GM21576 (cell line): ENCODE results near the gene CDH23.

Source experiments
- ATAC-seq: cut with Tn5 transposase; IDR thresholded peaks from one replicate; pipeline ENCODE4 v1.9.1; 2021; ENCODE audit warnings: mild to moderate bottlenecking, moderate library complexity; ENCODE audit not compliant: unreplicated experiment

The CDH23 gene

DNA sequence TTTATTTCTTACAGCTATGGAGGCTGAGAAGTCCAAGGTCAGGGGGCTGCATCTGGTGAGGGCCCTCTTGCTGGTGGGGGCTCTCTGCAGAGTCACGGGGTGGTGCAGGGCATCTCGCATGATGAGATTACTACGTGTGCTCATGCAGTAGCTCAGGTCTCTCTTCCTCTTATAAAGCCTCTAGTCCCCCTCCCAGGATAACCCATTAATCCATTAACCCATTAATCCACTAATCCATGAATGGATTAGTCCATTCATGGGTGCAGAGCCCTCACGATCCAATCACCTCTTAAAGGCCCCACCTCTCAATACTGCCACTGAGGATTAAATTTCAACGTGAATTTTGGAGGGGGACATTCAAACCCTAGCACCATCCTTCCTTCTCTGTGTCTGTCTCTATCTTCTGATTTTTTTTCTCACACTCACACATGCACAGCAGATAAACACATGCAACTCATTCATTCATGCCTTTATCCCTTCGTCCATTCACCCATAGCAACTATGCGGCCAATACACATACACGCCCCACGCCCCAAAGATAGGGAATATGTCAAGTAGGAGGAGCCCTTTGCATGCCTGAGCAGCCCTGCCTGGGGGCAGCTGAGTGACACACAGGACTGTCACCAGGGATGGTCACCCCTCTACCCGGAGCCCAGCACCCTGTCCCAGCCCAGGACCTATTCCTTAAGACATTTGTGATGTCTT lies 236.3 kb downstream of the CDH23 start:
- no peak for ATAC-seq

DNA sequence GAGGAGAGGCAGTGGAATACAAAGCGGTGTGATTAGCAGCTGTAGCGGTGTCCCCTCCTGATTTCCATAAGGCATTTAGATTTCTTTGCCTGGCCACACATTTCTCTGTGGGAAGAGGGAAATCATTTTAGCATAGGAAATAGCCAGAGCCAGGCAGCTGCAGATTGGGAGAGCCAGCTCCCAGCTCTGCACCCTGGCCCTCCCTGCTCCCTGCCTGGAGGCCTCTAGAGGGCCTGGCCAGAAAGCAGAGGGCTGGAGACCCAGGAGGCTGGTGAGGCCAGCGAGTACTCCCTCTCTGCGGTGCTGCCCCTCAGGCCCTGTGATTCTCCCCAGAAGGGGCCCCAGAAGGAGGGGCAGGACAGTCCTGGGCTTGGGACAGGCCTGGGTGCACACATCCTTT lies 237.2 kb downstream of the CDH23 start:
- ATAC-seq, result no peak

DNA sequence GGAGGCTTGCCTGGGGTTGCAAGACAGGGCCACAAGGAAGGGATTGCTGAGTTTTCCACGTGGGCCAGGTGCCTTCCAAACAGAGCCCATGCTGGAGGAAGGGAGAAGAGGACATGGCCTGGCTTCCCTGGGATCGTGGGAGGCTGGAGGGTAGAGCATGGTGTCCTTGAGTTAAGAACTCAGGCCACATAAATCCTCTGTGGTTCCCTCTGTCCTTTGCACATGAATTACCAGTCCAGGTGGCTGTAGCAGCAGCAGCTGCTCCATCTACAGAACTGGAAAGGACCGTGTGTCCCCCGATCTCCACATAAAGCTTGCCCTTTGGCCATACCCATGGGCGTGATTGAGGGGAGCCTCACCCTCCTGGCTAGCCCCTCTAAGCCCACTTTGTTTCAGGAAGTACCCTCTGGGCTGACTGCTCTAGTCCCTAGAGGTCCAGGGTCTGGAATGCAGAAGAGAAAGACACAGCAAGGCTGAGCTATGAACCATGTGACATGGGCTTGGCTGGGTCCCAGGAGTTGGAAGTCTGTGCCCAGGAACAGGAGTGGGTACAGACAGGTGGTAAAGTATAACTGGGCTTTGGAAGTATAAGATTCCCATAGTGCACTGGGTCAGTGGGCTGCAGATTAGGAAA lies 237.9 kb downstream of the CDH23 start:
- ATAC-seq, result no peak

DNA sequence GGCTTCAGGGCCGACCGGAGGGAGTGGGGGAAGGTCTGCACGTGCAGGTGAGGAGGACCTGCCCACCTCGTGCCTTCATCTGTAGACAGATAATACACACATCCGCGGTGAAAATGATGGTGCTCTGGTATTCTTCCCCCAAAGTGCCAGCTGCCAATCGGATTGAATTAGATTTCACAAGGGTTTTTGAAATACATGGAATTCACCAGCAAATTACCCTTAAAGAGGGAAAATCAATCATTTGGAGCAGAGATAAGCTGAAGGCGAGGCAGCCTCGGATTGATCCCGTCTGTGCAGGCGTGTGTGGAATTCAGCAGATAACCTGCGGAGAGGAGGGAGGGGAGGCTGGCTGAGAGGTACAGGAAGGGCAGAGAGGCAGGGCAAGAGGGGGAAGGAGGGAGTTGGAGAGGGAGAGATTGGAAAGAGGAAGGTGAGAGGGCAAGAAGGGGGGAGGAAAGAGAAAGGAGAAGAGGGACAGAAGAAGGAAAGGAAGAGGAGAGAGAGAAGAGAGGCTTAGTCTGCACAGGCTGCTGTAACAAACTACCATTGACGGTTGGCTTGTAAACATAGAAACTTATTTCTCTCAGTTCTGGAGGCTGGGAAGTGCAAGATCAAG lies 238.6 kb downstream of the CDH23 start:
- no peak for ATAC-seq

DNA sequence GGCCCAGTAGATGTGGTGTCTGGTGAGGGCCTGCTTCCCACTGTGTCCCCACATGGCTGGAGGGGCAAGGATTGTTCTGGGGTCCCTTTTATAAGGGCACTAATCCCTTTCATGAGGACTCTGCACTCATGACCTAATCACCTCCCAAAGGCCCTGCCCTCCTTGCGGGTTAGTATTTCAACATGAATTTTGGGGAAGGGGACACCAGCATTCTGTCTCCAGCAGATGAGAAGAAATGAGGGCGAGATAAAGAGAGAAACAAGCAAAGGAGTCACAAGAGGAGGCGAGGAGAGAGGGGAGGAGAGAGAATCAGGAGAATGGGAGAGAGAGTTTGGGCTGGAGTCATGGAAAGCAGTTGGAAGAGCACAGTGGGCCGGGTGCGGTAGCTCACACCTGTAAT lies 239.1 kb downstream of the CDH23 start:
- no peak for ATAC-seq

DNA sequence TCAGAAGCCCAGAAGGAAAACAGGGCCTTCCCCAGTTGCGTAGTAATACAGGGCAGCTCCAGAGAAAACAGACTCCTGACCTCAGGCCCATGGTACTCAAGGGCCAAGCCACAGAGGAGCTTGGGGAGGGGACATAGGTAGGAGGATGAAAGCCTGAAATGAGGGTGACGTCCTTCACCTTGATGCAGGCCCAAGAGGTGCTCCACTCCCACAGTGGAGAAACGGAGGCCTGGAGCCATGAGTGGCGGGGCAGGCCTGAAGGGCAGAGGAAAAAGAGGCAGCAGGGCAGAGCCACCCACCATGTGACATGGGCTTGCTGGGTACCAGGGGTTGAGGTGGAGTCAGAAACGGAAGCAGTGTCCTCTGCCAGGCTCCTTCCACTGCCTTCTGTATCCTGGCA lies 239.9 kb downstream of the CDH23 start:
- no peak for ATAC-seq

DNA sequence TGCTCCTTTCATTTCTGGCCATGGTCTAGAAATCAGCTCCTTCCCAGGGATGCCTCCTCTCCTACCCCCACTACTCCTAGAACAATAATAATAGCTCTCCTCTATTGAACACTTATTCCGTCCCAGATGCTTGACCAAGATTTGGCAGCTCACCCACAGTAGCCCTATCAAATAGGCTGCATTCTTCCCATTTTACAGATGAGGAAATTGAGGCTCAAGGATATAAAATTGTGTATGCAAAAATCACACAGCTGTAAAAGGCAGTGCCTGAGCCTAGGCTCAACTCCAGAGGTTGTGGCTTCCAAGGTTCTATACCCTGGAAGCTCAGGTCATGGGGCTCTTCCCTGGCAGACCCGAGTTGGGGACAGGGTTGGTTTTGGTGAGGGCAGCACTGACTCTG lies 240.6 kb downstream of the CDH23 start:
- no peak for ATAC-seq

DNA sequence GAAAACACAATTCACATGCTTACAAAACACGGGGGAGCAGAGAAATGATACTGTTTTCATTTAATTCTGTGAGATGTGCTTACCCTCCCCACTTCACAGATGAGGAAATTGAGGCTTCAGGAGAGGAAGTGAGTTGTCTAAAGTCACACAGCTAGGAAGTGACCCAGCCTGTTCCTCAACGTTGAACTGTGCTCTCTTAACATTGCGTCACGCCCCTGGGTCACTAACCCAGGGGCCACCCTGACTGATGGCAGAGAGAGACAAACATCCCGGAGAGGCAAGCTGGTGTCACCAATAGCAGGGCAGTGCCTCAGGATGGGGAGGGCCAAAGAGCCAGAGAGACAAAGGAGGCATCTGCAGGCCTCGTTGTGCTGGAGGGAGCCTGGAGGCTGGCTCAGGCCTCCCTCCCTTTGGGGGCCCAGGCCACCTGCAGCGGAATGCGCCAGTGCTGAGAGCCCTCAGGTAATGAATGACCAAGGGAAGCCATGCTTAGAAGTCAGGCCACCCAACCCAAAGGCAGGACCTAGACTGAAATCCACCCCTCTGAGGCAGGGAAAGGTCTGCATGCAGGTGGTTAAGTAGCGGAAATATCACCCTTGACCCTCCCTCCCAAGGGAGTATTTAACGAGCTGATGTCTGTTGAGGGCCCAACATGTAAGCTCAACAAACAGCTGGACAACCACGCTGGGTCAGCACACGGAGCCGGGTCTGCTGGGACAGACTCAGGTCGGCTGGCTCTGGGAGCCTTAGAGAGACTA lies 241.5 kb downstream of the CDH23 start:
- ATAC-seq, result no peak

DNA sequence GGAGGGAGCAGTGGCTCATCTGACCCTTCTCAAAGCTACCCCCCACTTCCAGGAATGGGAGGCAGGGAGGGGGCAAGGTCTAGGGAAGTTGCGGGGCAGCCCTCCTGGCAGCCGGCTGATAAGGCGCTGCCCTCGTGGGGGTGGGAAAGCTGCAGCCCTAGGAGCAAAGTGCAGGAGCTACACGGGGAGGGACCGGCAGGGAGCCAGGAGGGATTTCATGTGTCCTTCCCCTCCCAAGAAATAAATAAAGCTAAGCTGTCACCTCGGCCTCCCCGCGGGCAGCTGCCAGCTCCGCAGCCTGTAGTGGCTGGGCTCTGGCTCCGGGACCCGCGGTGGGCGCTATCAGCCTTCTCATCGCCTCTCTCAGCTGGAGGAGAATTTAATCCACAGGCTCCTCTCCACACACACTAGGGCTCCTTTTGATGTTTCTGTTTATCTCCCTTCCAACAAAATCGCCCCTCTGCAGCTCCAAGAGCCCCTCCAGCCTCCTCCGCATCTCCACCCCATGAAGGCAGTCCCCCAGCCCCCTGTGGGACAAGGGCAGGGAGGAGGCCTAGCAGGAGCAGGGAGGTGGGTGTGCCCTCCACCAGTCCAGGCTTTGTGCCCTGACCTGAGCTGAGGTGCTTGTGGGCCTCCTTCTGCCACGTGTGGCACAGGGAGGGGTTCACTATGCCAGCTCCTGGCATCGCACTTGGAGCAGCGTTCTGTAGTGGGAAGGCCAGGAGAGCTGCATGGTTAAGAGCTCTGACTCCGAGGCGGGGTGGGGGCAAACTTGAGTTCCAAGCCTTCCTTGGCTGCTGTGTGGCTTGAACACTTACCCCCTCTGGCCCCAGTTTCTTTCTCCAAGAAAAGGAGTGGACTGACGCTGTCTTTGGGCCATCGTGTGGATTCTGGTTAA lies 242.4 kb downstream of the CDH23 start:
- ATAC-seq, result no peak

DNA sequence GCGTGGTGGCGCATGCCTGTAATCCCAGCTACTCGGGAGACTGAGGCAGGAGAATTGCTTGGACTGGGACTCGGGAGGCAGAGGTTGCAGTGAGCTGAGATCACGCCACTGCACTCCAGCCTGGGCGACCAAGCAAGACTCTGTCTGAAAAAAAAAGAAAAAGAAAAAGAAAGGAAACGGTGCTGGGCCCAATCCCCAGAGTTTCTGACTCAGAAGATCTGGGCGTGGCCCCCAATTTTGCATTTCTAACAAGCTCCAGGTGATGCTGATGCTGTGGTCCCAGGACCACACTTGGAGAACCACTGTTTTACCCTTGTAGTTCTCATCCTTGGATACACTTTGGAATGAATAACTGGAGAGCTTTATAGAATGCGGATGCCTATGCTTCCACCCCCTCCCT lies 243.9 kb downstream of the CDH23 start:
- ATAC-seq, result no peak

DNA sequence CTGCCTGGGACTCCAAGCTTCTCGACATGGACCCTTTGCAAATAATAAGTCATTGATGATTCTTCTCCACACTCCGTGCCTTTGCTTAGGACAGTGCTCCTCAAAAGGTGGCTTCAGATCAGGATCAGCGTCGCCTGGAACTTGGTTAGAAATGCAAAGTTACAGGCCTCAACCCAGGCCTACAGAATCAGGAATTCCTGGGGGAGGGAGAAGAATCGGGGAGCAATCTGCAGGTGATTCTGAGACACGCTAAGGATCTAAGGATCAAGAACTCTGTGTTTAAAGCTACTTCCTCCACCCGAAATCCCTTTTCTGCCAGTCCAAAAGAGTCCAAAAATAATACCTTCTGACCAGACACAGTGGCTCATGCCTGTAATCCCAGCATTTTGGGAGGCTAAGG lies 244.7 kb downstream of the CDH23 start:
- no peak for ATAC-seq

DNA sequence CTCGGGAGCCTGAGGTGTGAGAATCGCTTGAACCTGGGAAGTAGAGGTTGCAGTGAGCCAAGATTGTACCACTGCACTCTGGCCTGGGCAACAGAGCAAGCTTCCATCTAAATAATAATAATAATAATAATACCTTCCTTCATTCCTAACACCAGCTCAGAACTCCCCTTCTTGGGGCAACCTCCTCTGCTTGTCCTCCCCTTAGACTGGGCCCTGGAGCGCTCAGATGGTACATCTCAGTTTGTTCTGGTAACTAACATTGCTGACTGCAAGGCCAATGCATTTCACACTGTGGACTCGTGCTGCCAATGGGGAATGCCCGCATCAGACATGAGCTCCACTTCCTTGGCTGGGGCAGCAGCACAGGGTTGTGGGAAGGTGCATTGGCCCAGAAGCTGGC lies 245.3 kb downstream of the CDH23 start:
- no peak for ATAC-seq

DNA sequence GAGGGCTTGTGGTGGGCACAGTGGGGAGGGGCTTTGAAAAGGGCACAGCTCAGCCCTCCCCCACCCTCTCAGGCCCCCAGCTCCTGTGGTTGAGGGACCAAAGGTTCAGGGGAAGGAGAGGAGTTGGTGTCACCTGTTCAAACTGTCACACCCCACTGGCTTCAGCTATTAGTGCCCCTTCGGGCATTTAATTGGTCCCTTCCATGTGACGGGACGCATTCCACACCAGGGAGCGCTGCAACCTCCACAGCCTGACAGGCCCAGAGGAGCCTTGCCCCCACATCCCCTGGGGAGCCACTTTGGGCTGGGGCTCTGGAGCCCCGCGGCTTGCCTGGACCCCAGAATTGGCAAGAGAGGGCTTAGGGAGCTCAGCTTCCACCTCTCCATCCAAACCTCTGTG lies 247.2 kb downstream of the CDH23 start:
- ATAC-seq, result no peak

DNA sequence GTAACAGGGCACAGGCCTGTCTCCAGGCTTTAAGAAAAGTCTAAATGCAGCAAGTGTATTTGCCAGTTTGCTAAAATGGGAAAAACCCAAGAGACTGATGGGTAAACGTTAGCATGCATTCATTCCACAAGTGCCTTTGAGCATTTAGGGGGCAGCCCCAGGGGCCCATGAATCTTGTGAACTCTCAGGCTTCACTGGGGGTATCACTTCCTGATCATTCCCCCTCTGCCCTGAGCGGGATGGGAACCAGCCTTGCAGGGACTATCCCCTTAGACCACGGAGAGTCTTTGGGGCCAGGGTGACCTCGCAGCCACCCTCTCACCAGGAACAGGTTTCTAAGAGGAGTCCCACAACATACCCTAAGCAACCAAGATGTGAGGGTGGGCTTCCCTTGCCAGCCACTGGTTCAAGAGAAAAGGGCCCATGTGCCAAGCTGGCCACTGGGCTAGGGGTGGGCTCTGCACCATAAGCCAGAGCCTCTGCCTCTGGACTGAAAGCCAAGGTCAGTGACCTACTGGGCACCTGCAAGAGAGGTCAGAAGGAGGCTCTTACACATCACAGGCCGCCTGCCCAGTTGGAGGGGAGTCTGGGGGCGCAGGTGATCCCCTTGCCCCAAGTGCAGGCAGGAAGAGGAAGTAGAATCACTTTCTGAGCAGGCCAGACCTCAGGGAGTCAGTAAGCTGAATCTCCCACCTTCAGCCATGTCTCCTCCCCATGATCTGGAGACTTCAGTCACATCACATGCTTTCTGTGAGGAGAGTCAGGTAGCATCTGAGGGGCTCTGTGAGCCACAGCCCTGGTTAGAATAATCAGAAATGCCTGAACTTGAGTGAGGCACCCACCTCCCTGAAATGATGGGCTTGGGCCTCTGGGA lies 247.8 kb downstream of the CDH23 start:
- no peak for ATAC-seq

DNA sequence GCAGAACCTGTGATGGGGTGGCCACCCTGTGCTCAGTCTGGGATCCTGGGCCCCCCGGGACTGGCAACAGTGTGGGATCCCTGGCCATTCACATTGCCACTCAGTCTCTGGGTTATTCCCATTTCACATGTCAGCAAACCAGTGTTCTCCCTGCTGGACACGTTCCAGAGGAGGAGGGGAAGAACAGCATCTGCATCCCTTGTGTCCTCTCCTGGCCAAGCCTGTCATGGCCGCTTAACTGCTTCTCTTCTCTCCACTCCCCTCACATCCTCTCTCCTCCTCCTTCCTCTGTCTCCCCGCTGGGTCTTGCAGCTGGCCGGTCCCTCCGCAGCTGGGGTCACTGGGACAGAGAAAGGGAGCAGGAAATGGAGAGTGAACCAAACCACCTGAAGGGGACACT lies 248.5 kb downstream of the CDH23 start:
- no peak for ATAC-seq

DNA sequence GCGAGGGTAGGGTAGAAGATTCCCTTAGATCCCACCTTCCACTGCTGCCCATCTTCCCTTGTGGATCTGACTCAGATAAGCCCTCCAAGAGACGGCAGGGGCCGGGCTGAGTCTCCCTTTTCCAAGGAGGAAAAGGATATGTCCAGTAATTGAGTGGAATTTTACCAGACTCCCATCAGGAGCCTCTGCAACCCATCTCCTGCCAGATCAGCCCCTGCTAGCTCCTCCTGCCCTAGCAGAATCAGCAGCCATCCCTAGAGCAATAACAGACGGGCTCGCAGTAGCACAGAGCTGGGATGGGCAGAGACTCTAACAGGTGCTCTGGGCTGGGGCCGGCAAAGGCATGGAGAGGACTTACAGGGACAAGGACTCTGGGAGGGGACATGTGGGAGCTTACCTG lies 249.3 kb downstream of the CDH23 start:
- no peak for ATAC-seq

DNA sequence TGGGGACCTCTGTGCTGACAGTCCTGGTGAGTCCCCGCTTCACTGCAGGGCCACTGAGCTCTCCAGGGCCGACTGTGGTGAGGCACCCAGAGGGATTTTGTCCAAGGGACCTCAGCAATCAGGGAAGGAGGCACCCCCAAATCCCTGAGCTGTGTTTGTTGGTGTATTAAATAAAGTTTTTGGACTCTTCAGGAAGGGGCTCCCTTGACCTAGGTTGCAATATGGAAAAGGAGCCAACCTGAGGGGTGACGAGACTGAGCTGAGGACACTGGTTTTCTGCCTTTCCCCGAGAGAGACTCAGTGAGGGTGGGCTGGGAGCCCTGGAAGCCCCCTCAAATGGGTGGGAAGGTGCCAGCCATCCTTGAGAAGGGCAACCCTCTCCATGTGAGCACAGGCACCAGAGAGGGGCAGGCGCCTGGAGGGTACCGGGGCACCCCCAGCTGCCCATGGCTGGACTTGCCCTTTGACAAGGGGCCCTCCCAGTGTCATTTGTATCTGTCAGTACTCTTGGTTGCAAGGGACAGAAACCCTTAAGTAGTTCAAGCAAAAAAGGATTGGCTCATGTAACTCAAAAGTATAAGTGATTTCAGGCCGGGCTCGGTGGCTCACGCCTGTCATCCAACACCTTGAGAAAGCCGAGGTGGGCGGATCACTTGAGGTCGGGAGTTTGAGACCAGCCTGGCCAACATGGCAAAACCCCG lies 250.0 kb downstream of the CDH23 start:
- no peak for ATAC-seq

DNA sequence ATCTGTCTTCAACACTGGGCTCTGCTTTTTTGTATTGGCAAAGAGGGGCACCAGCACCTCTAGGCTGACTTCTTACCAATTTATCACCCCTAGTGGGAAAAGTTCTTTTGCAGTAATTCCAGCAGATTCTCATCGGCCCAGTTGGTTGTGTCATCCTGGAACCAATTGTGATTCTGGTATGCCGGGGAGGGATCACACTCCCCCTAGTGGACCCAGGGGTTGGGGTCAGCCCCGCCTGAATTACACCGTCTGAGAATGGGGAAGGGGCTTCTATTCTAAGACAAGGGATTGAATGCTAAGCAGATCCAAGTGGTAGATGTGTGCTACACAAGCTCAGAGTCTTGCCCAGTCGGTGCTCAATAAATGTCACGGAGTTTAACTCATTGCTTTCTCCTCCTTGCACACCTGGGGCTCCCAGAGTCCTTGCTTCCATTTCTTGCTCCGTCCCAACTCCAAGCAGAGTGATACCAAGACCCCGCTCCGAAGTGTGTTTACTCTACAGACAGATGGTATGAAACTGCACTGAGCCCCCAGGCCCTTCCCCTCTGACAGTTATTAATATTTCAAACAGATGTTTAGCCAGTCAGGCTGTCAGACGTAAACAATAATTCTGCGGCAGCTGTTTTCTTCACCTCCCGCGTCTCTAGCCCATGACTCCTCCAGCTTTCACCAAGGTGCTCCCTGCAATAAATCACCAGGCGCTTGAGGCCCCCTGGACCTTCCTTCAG lies 251.0 kb downstream of the CDH23 start:
- no peak for ATAC-seq
